Activated T-helper 9 cell treated with anti-CD3 and anti-CD28 coated beads, Interleukin-2, amount 50 U/mL, for 16 hours (primary cell): Measurements from ENCODE around the gene DDAH1.

Experiments used
- DNase-seq: peaks from one replicate; pipeline ENCODE4 v3.0.0-alpha.2; 2020; ENCODE audit warnings: low read depth

DDAH1 gene

DNA sequence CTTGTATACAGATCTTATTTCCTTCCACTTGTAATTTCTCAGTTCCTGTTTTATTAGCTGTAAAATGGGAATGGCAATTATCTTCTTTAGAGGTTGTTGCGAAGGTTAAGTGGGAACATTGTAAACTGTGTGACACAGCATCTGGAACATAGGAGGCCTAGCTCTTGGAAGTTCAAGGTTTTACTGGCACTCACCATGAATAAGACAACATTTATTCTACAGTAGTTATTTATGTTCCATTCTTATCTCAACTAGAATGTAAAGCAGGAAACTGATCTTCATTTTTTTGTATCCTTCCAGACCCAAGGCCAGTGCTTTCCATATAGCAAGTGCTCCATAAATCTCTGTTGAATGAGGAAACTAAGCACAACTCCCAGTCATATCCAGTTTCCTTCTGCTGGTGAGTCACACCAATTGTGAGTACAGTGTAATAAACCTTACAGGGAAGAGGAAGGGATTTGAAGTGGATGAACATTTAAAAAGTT lies 189.9 kb downstream of the DDAH1 start:
- no peak for DNase-seq

DNA sequence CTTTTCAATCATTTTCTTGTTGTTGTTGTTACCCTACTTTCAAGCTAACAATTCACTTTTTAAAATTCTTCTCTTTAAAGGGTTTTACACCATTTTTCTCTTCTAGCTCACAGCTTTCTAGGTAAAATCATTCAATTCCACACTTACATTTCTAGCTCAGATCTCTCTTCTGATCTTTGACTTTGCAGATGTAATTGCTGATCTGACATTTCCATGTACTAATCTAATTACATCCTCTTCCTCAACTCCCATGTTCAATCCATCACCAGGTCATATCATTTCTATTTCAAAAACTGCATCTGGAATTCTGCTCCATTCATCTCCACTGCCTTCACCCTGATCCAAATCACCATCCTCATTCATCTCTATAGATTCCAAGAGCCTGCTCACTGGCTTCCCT lies 191.6 kb downstream of the DDAH1 start:
- DNase-seq: no peak

DNA sequence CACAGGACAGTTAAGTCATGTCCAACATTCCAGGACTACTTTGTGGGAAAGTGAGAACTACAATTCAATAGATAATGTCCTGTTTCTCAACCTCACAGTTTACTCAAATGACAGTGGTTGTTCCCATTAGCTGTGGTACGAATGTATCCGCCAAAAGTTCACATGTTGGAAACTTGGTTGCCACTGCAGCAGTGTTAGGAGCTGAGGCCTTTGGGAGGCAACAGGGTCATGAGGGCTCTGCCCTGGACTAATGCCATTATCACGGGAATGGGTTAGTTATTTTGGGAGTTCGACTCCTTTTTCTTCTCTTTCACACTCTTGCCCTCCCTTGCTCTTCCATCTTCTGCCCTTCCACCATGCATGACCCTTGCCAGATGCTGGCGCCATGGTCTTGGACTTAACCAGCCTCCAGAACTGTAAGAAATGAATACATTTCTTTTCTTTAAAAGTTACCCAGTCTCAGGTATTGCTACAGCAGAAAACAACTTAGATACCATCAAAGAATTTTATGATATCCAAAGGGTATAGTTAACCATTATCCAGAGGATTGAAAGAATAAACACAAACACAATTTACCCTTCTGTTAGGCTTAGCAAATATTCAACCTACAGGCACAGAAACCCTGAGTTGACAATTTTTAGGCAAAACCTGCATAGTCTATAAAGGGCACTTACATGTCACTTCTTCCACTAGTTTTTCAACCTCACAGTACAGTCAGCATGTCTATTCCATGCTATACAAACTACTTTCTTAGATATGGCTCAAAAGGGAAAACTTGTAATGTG lies 196.0 kb downstream of the DDAH1 start:
- DNase-seq: no peak
